DMS153 (cell line): Measurements from ENCODE around the gene DPF3.

ENCODE experiments used
- DNase-seq: peaks from one replicate; lab custom pipeline; 2025; lab: John Stamatoyannopoulos, UW

DPF3 gene

GRCh38 chr14:72599579-72600470, 294.1 kb downstream of the DPF3 start:
- no peak for DNase-seq

DNA sequence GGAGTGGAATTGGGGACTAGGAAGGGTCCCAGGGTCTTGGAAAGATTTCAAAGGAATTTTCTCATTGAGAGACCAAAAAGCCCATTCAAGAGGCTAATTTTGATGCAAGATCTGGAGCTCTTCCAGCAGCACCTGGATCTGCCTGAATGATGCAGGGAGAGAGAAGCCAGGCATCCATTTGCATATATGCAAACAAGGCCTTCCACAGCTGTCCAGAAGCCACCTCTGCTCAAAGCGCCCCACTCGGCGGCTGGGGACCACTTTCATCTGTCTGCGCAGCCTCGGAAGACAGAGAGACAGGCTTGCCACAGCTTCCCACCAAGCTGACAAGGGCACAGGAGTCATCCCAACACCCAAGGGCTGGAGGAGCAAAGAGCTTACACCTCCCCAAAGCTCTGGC, 295.6 kb downstream of the DPF3 start:
- DNase-seq: no peak

- no peak for DNase-seq
Measured at GRCh38 chr14:72597252-72598233, 296.4 kb downstream of the DPF3 start.

DNA sequence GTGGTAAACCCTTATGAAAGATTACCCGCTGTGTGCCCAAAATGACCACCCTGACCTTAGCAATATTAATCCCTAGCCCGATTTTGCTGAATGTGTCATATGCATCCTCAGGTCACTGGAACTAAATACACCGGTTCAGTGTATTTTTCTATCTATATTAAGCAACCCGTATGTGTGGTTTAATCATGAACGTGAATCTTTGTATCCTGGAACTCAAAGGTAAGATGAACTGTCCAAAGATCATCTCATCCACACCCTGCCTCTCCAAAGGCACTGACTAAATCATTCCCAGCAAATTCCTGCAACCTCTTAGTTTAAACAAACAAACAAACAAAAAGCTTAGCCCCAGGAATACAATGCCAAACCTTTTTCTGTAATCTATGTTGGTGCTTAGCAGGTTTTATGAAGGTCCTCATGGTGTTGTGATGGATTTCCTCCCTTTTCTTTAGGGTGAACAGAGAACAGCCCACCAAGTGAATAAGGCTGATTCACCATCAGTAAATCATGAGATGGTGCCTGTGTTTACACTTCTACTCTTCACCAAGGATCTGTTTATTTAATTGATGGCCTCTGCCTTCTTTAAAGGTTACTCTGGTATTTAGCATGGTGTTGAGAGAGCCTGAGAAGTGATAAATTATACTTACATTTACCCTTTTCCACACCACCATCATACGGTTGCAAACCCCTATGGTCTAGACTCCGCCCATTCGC, 298.6 kb downstream of the DPF3 start:
- no peak for DNase-seq

GRCh38 chr14:72594099-72594901, 299.6 kb downstream of the DPF3 start:
- no peak for DNase-seq

DNA sequence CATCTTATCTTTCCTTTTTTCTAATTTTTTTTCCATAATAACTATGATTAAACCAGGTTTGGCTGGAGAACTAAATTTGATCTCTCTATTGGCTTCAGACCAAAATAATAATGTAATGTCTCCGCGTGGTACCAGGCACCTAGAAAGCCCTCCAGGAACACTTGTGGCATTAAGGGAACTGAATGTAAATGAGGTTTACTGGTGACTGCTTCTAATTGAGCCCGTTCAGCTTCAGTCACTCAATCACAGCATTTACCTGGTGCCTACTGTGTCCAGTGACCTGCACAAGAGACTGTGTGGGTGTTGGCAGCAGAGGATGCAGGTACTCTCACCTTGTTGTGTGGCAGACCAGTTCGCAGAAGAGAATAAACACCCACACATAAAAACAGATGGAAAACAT, 302.5 kb downstream of the DPF3 start:
- DNase-seq: no peak

DNA sequence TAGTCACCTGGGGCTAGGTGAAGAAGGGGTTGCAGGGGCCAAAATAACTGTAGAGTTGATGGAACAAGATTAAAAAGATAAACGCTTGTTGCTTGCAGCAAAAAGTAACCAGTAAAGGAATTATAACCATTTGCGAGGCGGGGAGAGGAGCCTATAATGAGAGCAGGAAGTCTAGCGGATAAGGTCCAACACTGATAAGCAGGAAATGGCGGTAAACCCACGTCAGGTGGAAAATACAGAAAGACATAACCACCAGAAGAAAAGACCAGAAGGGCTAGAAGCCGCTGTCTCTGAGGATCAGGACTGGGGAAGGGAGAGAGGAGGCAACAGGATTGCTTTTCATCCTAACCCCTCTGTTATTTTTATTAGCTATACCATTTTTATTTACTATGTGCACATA, 303.3 kb downstream of the DPF3 start:
- no peak for DNase-seq

- DNase-seq: no peak
Measured at GRCh38 chr14:72589652-72590051, 304.2 kb downstream of the DPF3 start.

DNA sequence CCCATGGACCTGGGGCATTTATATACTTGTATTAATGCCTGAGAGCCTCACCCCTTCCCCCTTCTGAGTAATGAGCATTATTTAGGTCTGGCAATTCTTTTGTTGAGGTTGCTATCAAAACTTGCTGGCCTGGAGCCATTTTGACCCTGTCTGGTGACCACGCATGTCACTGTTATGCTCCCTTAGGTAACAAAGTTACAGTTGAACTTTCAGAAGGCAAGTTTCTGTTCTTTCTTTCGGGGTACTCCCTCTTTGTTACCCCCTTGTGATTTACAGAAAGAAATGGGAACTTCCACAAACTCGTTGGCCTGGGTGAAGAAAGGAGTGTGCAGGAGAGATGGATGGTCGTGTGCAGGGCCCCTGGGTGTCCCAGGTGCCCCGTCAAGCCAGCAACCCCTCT, 305.4 kb downstream of the DPF3 start:
- DNase-seq: no peak

DNA sequence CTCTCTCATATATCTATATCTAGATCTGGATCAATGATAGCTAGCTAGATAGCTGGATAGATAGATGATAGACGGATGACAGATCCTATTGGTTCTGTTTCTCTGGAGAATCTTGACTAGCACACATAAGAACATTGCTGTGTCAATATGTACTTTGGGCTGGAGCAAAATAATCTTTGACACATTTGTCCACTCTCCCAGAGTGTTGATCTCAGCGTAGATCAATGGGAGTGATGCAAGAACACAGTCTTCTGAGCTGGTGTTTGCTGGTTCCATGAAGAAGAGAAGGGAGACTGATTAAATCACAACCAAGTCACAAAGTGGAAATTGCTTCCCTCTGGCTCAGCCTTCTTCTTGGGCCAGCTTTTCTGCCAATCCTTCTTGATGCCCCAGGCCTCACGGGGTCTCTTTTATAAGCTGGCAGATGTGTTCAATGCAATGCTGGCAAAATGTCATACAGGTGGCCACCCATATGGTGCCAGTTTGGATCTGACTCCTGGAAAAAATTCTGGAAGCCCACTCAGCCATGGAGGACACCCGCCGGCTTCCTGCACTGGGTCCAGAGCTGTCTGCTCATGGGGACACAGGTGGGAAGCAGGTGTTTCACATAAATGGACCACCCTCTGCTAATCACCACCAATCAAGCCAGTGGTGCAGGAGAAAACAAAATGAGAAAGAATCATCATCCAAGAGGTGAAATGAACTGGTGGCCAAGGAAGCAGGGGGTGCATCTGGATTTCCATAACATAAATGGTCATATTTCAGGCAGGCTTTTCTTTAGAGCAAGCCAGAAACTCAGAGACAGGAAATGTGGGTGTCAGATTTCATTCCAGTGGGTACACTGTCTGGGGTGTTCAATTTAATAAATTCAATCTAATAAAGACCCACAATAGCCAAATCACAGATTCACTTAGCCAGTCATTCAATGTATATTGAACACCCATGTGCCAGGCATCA, 310.3 kb downstream of the DPF3 start:
- DNase-seq: no peak

DNA sequence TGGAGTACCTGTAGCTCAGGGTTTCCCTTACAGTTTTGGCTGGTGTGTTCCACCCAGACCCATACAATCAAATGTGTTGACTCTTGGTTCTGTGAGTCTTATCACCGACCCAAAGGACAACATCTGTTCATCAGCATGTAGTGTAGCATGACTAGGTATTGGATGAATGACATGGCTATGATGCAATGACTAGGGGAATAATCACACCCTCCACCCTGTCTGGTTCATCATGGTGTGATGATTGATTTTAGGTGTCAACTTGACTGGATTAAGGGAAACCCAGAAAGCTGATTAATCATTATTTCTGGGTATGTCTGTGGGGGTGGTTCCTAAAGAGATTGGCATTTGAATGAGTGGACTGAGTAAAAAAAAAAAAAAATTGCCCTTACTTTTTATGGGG, 311.3 kb downstream of the DPF3 start:
- DNase-seq: no peak

GRCh38 chr14:72578514-72578913, 315.4 kb downstream of the DPF3 start:
- DNase-seq: no peak

DNA sequence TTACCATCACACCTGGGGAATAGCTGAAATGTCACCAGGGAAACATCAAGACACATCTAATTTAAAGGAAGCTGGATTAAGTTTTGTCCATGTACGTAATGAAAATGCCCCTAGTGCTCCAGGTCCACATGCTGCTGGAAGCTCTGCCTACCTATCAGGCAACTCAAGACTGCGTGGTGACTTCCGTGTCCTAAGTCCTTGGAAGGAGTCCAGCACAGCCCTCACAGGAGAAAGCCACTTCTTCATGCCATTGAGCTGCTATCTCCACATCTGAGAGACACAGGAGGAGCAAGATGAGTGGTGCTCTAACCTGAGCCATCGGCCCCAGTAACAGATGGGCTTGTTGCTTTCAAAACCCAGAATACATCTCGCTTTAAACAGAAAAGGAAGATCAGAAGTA, 316.4 kb downstream of the DPF3 start:
- no peak for DNase-seq

GRCh38 chr14:72576258-72576657, 317.6 kb downstream of the DPF3 start:
- no peak for DNase-seq

- no peak for DNase-seq
Measured at GRCh38 chr14:72574715-72575114, 319.2 kb downstream of the DPF3 start.

DNA sequence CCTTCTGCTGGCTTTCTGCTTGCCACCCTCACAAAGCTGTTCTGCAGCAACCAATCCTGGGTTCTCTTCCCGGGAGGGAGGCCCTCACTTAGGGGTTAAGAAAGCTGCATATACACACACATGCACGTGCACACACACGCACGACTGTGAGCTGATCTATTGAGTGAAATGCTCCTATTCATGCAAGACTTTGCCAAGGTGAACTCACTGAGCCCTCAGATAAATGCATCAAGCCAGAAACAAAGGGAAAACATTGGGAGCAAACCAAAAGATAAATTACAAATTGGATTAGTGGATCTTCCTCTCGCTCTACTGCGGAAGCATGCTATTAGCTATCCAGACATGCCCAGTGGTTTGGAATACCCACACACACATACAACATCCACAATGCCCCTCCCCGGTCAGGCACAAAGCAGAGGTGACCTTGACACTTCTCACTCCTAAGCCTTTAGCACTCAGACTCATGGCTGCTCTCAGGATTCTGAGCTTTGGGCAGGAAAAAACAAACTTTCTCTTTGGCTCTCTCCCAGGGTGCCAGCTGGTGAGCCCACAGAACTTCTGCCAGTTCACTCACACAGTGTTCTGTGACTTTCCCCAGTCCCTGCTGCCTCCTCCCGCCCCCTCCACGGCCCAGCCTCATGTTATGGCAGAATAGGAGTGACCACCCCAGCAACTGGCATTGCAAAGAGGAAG, 320.0 kb downstream of the DPF3 start:
- no peak for DNase-seq
